ENCODE data around the gene AQP2.

AQP2 gene

DNA sequence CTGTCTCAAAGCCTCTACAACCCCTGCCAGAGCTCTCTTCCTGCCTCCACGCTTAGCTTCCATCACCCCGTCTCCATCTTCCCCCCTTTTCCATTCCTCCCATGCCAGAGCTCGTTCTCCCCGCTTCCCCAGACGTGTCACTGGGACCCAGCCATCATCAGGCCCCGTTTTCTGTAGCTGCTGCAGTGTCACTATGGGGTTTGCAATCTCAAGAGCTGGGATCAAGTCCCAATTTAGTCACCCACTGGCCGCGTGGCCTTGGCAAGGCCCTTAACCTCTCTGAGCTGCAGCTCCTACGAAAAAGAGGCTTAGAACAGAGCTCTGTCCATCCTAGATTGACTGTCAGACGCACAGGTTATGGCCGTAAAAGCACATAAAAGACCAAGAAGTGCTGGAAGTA lies 45.9 kb upstream of the AQP2 start:
- H3K27ac ChIP-seq (ENCODE audit: insufficient read depth in 1 of 2, low read depth in 1 of 2, low read length in 2 of 2, poor library complexity in 1 of 2, severe bottlenecking in 2 of 2), result no peak overlapping the region
- CTCF ChIA-PET, result interaction anchor here (0.9 to 2.3 kb wide), 2 partner anchors 11 to 65 kb away, joined by 3 to 7 read pairs; no protein-coding TSS in a partner anchor
- 91% methylated on average over 11 of the region's 11 CpGs for WGBS (ENCODE audit: insufficient coverage)
- POLR2A ChIA-PET, result no interaction called here
- H3K36me3 ChIP-seq (ENCODE audit: control insufficient read depth in 4 of 4, insufficient read depth in 4 of 4, low read length in 3 of 4), result no peaks in the 10 kb centered on the region
- H3K27me3 ChIP-seq (replicated peaks in 2 of 5; ENCODE audit: control insufficient read depth in 4 of 5, insufficient read depth in 5 of 5, low read length in 4 of 5), result peaks cover 0 to 36% (median 20%) of the 10 kb centered on the region in 5 experiments
- no peak overlapping the region for H3K4me3 ChIP-seq (ENCODE audit: control insufficient read depth in 1 of 7, extremely low read depth in 1 of 7, insufficient read depth in 4 of 7, low read depth in 2 of 7, low read length in 6 of 7)
- DNase-seq, result no peak
- no peaks in the 10 kb centered on the region for H3K9me3 ChIP-seq (ENCODE audit: control extremely low read depth in 1 of 5, control insufficient read depth in 4 of 5, insufficient read depth in 2 of 5, low read depth in 1 of 5, low read length in 4 of 5)
- peaks cover 0 to 12% (median 5%) of the 10 kb centered on the region in 4 experiments for H3K4me1 ChIP-seq (ENCODE audit: control extremely low read depth in 1 of 4, control insufficient read depth in 4 of 4, insufficient read depth in 4 of 4, low read length in 3 of 4)

- Histone ChIP-seq H3K36me3 (ENCODE audit: control insufficient read depth in 4 of 4, insufficient read depth in 4 of 4, low read length in 3 of 4) (no peaks in the 10 kb centered on the region), H3K27me3 (replicated peaks in 2 of 5; ENCODE audit: control insufficient read depth in 4 of 5, insufficient read depth in 5 of 5, low read length in 4 of 5) (peaks cover 0 to 36% (median 20%) of the 10 kb centered on the region in 5 experiments), H3K27ac (ENCODE audit: insufficient read depth in 1 of 2, low read depth in 1 of 2, low read length in 2 of 2, poor library complexity in 1 of 2, severe bottlenecking in 2 of 2) (no peak overlapping the region), H3K4me1 (ENCODE audit: control extremely low read depth in 1 of 4, control insufficient read depth in 4 of 4, insufficient read depth in 4 of 4, low read length in 3 of 4) (peaks cover 0 to 12% (median 5%) of the 10 kb centered on the region in 4 experiments), H3K4me3 (ENCODE audit: control insufficient read depth in 1 of 7, extremely low read depth in 1 of 7, insufficient read depth in 4 of 7, low read depth in 2 of 7, low read length in 6 of 7) (no peak overlapping the region), H3K9me3 (ENCODE audit: control extremely low read depth in 1 of 5, control insufficient read depth in 4 of 5, insufficient read depth in 2 of 5, low read depth in 1 of 5, low read length in 4 of 5) (no peaks in the 10 kb centered on the region)
- ChIA-PET CTCF (interaction anchor here (1.3 to 2.3 kb wide), 3 partner anchors 10 to 61 kb away, joined by 7 to 11 read pairs (median 7); no protein-coding TSS in a partner anchor), POLR2A (no interaction called here)
- WGBS (ENCODE audit: insufficient coverage), result 99% methylated on average over 7 of the region's 7 CpGs
- DNase-seq, result no peak
Observed at GRCh38 chr12:49905718-49906314, 44.7 kb upstream of the AQP2 start.

- H3K27me3 ChIP-seq (replicated peaks in 2 of 5; ENCODE audit: control insufficient read depth in 4 of 5, insufficient read depth in 5 of 5, low read length in 4 of 5), result peaks cover 0 to 36% (median 16%) of the 10 kb centered on the region in 5 experiments
- POLR2A ChIA-PET, result no interaction called here
- no peak overlapping the region for H3K4me3 ChIP-seq (ENCODE audit: control insufficient read depth in 1 of 7, extremely low read depth in 1 of 7, insufficient read depth in 4 of 7, low read depth in 2 of 7, low read length in 6 of 7)
- CTCF ChIA-PET, result interaction anchor here (0.7 to 1.4 kb wide), 2 partner anchors 19 to 21 kb away, joined by 3 read pairs; no protein-coding TSS in a partner anchor
- no peaks in the 10 kb centered on the region for H3K9me3 ChIP-seq (ENCODE audit: control extremely low read depth in 1 of 5, control insufficient read depth in 4 of 5, insufficient read depth in 2 of 5, low read depth in 1 of 5, low read length in 4 of 5)
- 100% methylated on average over 1 of the region's 1 CpG for WGBS (ENCODE audit: insufficient coverage)
- peaks cover 0 to 12% (median 5%) of the 10 kb centered on the region in 4 experiments for H3K4me1 ChIP-seq (ENCODE audit: control extremely low read depth in 1 of 4, control insufficient read depth in 4 of 4, insufficient read depth in 4 of 4, low read length in 3 of 4)
- DNase-seq, result no peak
- no peak overlapping the region for H3K27ac ChIP-seq (ENCODE audit: insufficient read depth in 1 of 2, low read depth in 1 of 2, low read length in 2 of 2, poor library complexity in 1 of 2, severe bottlenecking in 2 of 2)
- no peaks in the 10 kb centered on the region for H3K36me3 ChIP-seq (ENCODE audit: control insufficient read depth in 4 of 4, insufficient read depth in 4 of 4, low read length in 3 of 4)
Observed at GRCh38 chr12:49907352-49907751, 43.2 kb upstream of the AQP2 start.

GRCh38 chr12:49909356-49909755 lies 41.2 kb upstream of the AQP2 start:
- WGBS (ENCODE audit: insufficient coverage), result 100% methylated on average over 2 of the region's 4 CpGs
- ChIA-PET POLR2A (no interaction called here), CTCF (interaction anchor here (1.0 kb wide), 1 partner anchor 9 kb away, joined by 4 read pairs; no protein-coding TSS in a partner anchor)

GRCh38 chr12:49909826-49910225 lies 40.7 kb upstream of the AQP2 start:
- Histone ChIP-seq H3K9me3 (ENCODE audit: control extremely low read depth in 1 of 5, control insufficient read depth in 4 of 5, insufficient read depth in 2 of 5, low read depth in 1 of 5, low read length in 4 of 5) (no peaks in the 10 kb centered on the region), H3K36me3 (ENCODE audit: control insufficient read depth in 4 of 4, insufficient read depth in 4 of 4, low read length in 3 of 4) (no peaks in the 10 kb centered on the region), H3K4me3 (ENCODE audit: control insufficient read depth in 1 of 7, extremely low read depth in 1 of 7, insufficient read depth in 4 of 7, low read depth in 2 of 7, low read length in 6 of 7) (no peak overlapping the region), H3K27ac (ENCODE audit: insufficient read depth in 1 of 2, low read depth in 1 of 2, low read length in 2 of 2, poor library complexity in 1 of 2, severe bottlenecking in 2 of 2) (no peak overlapping the region), H3K27me3 (replicated peaks in 2 of 5; ENCODE audit: control insufficient read depth in 4 of 5, insufficient read depth in 5 of 5, low read length in 4 of 5) (peaks cover 0 to 16% (median 8%) of the 10 kb centered on the region in 5 experiments), H3K4me1 (ENCODE audit: control extremely low read depth in 1 of 4, control insufficient read depth in 4 of 4, insufficient read depth in 4 of 4, low read length in 3 of 4) (no peaks in the 10 kb centered on the region)
- ChIA-PET POLR2A (no interaction called here), CTCF (interaction anchor here (1.0 kb wide), 1 partner anchor 9 kb away, joined by 4 read pairs; no protein-coding TSS in a partner anchor)
- 81% methylated on average over 15 of the region's 16 CpGs for WGBS (ENCODE audit: insufficient coverage)
- no peak for DNase-seq

More at GRCh38 chr12:49909356-49909755, 41.2 kb upstream of the AQP2 start:
- no peaks in the 10 kb centered on the region for H3K36me3 ChIP-seq (ENCODE audit: control insufficient read depth in 4 of 4, insufficient read depth in 4 of 4, low read length in 3 of 4)
- peaks cover 0 to 20% (median 12%) of the 10 kb centered on the region in 5 experiments for H3K27me3 ChIP-seq (replicated peaks in 2 of 5; ENCODE audit: control insufficient read depth in 4 of 5, insufficient read depth in 5 of 5, low read length in 4 of 5)
- H3K4me1 ChIP-seq (ENCODE audit: control extremely low read depth in 1 of 4, control insufficient read depth in 4 of 4, insufficient read depth in 4 of 4, low read length in 3 of 4), result peaks cover 0 to 5% (median under 1%) of the 10 kb centered on the region in 4 experiments
- H3K4me3 ChIP-seq (ENCODE audit: control insufficient read depth in 1 of 7, extremely low read depth in 1 of 7, insufficient read depth in 4 of 7, low read depth in 2 of 7, low read length in 6 of 7), result no peak overlapping the region
- H3K9me3 ChIP-seq (ENCODE audit: control extremely low read depth in 1 of 5, control insufficient read depth in 4 of 5, insufficient read depth in 2 of 5, low read depth in 1 of 5, low read length in 4 of 5), result no peaks in the 10 kb centered on the region
- H3K27ac ChIP-seq (ENCODE audit: insufficient read depth in 1 of 2, low read depth in 1 of 2, low read length in 2 of 2, poor library complexity in 1 of 2, severe bottlenecking in 2 of 2), result no peak overlapping the region
- no peak for DNase-seq

DNA sequence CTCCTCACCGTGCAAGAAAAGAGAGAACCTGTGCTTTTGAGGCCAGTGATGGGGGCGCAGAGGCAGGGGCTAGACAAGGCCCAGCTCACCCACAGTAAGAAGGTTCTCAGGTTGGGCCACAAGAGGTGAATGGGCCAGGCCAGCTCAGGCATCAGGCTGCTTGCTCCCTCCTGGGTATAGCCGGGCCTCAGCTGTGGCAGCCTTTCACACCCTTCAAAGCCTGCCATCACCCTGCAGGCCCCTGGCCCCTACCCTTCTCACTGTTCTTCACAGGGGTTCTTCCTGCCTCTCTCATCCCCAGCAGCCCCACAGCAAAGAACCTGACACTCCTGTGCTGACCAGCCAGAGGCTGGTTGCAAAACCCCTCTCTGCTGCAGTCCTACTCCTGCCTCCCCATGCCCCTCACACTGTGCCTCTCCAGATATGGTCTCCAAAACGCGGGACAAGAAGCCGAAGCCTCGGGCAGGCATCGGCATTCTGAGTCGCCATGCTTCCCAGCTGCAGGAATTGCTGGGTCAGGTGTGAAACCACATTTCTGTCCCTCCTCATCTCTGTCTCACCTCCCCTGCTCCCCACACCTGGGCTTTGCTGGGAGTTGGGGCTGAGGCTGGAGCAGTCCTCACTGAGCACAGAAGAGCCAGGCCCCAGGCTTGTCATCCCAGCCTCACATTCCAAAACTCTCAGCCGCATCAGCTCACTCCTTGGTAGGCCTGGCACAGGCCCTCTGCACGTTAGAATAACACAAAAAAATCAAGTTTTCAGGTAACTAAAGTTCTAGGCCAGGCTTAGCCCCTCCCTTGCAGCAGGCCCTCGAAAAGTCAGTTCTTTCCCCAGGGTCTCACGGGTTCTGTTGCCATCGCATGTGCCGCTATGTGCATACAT lies 40.0 kb upstream of the AQP2 start:
- no peaks in the 10 kb centered on the region for H3K9me3 ChIP-seq (ENCODE audit: control extremely low read depth in 1 of 5, control insufficient read depth in 4 of 5, insufficient read depth in 2 of 5, low read depth in 1 of 5, low read length in 4 of 5)
- CTCF ChIA-PET, result interaction anchor here (0.5 kb wide), 1 partner anchor 368 kb away, joined by 3 read pairs; no protein-coding TSS in a partner anchor
- no peaks in the 10 kb centered on the region for H3K36me3 ChIP-seq (ENCODE audit: control insufficient read depth in 4 of 4, insufficient read depth in 4 of 4, low read length in 3 of 4)
- H3K4me1 ChIP-seq (ENCODE audit: control extremely low read depth in 1 of 4, control insufficient read depth in 4 of 4, insufficient read depth in 4 of 4, low read length in 3 of 4), result no peaks in the 10 kb centered on the region
- WGBS (ENCODE audit: insufficient coverage), result 97% methylated on average over 12 of the region's 15 CpGs
- H3K4me3 ChIP-seq (ENCODE audit: control insufficient read depth in 1 of 7, extremely low read depth in 1 of 7, insufficient read depth in 4 of 7, low read depth in 2 of 7, low read length in 6 of 7), result no peak overlapping the region
- no peak overlapping the region for H3K27ac ChIP-seq (ENCODE audit: insufficient read depth in 1 of 2, low read depth in 1 of 2, low read length in 2 of 2, poor library complexity in 1 of 2, severe bottlenecking in 2 of 2)
- no peak for DNase-seq
- peaks cover 0 to 10% (median 5%) of the 10 kb centered on the region in 5 experiments for H3K27me3 ChIP-seq (replicated peaks in 2 of 5; ENCODE audit: control insufficient read depth in 4 of 5, insufficient read depth in 5 of 5, low read length in 4 of 5)
- POLR2A ChIA-PET, result no interaction called here

- no peak overlapping the region for H3K27ac ChIP-seq (ENCODE audit: insufficient read depth in 1 of 2, low read depth in 1 of 2, low read length in 2 of 2, poor library complexity in 1 of 2, severe bottlenecking in 2 of 2)
- WGBS (ENCODE audit: insufficient coverage), result 100% methylated on average over 1 of the region's 2 CpGs
- CTCF ChIA-PET, result no interaction called here
- H3K27me3 ChIP-seq (replicated peaks in 2 of 5; ENCODE audit: control insufficient read depth in 4 of 5, insufficient read depth in 5 of 5, low read length in 4 of 5), result peaks cover 0 to 5% (median 2%) of the 10 kb centered on the region in 5 experiments
- no peaks in the 10 kb centered on the region for H3K9me3 ChIP-seq (ENCODE audit: control extremely low read depth in 1 of 5, control insufficient read depth in 4 of 5, insufficient read depth in 2 of 5, low read depth in 1 of 5, low read length in 4 of 5)
- no peaks in the 10 kb centered on the region for H3K36me3 ChIP-seq (ENCODE audit: control insufficient read depth in 4 of 4, insufficient read depth in 4 of 4, low read length in 3 of 4)
- no peak for DNase-seq
- POLR2A ChIA-PET, result no interaction called here
- H3K4me3 ChIP-seq (ENCODE audit: control insufficient read depth in 1 of 7, extremely low read depth in 1 of 7, insufficient read depth in 4 of 7, low read depth in 2 of 7, low read length in 6 of 7), result no peak overlapping the region
- H3K4me1 ChIP-seq (ENCODE audit: control extremely low read depth in 1 of 4, control insufficient read depth in 4 of 4, insufficient read depth in 4 of 4, low read length in 3 of 4), result no peaks in the 10 kb centered on the region
Observed at GRCh38 chr12:49911213-49911605, 39.3 kb upstream of the AQP2 start.
